ENCODE measurements around the gene PIP4K2C. TPM values are rescaled to one million over a fixed set of nuclear protein-coding genes. Genes with fewer than 3 reads are reported as not detected.

PIP4K2C gene
- total RNA-seq, 1 donor from 2014 or later, result 19.7 TPM

DNA sequence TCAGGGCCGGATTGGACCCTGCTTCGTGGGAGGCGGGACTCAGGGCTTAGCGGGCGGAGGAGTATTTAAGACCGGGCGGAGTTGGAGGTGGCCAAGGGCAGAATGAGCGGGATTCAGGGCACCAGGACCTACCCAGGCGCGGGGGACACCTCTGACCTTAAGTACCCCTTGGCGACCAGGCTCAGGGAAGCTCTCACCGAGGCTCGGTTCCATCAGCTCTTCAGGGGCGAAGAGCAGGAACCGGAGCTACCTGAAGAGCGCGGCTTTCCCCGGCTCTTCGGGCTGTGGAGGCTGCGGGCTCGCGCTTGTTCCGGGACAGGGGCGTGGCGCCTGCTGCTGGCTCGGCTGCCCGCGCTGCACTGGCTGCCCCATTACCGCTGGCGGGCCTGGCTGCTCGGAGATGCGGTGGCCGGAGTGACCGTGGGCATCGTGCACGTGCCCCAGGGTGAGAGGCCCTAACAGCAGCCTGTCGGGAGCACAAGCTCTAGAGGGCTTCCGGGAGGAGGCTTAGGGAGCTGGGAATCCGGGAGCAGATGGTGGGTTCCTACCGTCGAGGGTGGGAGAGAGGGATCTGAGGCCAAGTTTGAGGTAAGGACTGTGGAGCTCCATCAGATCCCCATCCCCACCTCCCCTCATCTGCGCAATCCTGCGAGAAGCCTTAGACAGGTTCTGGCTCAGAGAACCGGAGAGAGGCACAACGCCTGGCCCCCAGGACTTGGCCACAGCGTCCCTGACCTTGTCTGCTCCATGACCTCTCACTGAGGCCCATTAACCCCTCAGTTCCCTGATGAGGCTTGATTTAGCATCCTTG, 28.6 kb downstream of the PIP4K2C start:
- intact Hi-C loops (cut with micrococcal nuclease), result loop anchor here (2.0 to 5.0 kb wide), 4 partner anchors 73 to 157 kb away; partner anchors contain the start of genes ARHGAP9 and DCTN2

DNA sequence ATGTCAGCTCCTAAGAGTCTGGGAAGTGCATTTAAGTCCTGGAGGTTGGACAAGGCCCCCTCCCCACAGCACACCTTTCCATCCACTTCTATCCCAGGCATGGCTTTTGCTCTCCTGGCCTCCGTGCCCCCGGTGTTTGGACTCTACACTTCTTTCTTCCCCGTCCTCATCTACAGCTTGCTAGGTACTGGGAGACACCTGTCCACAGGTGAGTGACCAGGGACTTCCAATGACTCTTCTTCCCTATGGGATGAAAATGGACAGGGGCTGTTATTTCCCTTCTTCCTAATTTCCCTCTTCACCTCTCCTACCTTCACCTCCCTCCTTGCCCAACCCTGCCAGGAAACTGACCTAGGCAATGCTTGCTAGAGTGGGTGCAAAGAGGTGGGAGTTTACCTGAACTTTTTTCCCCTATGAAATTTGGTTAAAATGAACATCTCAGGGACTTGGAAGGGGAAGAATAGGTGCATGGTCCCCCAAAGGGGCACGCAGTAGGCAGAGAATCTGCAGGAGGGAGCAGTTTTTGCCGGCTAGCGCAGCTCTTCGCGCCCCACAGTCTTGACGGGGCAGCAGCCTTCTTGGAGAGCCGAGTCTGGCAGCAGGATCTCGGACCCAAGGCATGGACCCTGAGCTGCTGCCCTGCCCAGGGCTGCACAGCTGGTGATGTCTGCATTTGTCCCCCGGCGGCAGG, 29.4 kb downstream of the PIP4K2C start:
- intact Hi-C loops (cut with micrococcal nuclease), result loop anchor here (2.0 to 5.0 kb wide), 4 partner anchors 74 to 158 kb away; partner anchors contain the start of genes ARHGAP9 and DCTN2

DNA sequence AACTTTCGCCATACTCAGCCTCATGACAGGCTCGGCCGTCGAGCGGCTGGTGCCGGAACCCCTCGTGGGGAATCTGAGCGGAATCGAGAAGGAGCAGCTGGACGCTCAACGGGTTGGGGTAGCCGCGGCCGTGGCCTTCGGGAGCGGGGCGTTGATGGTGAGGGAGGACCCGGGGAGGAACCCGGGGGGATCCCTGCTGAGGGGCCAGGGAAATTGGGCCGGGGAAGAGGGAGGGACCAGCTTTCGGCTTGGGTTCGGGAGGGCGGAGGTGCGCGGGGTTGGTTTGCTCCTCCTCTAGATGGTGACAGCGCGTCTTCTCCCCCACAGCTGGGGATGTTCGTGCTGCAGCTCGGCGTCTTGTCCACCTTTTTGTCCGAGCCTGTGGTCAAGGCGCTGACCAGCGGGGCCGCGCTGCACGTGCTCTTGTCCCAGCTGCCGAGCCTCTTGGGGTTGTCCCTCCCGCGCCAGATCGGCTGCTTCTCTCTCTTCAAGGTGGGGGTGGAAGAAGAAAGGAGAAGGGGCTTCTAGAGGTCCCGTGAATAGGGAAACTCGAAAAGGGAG, 30.0 kb downstream of the PIP4K2C start:
- intact Hi-C loops (cut with micrococcal nuclease), result loop anchor here (1.0 to 5.0 kb wide), 5 partner anchors 38 to 159 kb away; partner anchors contain the start of genes ARHGAP9 and DCTN2

DNA sequence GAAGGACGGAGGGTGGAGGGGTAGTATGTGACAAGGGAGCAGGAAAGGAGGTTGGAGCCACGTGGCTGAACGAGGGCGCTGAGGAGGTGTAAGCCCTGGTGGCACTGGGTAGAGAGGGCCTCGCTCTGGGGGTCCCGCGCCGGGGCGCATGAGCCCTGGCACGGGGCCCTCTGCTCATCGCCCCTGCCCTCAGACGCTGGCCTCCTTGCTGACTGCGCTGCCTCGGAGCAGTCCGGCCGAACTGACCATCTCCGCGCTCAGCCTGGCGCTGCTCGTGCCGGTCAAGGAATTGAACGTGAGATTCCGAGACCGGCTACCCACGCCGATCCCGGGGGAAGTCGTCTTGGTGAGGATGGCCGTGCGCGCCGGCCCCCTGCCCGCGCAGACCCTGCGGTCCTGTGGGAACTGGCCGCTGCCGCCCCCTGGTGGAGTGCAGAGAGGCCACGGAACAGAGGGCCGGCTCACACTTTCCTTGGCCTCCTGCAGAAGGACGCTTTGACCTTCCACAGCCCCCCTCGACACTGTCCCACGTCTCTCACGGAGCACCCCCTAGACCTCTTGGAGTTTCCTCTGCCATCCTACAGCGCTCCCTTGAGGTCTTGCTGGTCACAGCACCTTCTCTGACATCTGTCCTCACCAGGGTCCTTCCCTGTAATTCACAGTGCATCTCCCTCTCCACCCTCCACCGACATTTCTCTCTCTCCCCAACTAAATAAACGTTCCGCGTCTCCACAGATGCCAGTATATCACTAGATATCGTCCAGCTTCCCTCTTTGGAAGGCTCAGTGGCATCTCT, 30.7 kb downstream of the PIP4K2C start:
- intact Hi-C loops (cut with micrococcal nuclease), result loop anchor here (1.0 to 5.0 kb wide), 5 partner anchors 38 to 159 kb away; partner anchors contain the start of genes ARHGAP9 and DCTN2

DNA sequence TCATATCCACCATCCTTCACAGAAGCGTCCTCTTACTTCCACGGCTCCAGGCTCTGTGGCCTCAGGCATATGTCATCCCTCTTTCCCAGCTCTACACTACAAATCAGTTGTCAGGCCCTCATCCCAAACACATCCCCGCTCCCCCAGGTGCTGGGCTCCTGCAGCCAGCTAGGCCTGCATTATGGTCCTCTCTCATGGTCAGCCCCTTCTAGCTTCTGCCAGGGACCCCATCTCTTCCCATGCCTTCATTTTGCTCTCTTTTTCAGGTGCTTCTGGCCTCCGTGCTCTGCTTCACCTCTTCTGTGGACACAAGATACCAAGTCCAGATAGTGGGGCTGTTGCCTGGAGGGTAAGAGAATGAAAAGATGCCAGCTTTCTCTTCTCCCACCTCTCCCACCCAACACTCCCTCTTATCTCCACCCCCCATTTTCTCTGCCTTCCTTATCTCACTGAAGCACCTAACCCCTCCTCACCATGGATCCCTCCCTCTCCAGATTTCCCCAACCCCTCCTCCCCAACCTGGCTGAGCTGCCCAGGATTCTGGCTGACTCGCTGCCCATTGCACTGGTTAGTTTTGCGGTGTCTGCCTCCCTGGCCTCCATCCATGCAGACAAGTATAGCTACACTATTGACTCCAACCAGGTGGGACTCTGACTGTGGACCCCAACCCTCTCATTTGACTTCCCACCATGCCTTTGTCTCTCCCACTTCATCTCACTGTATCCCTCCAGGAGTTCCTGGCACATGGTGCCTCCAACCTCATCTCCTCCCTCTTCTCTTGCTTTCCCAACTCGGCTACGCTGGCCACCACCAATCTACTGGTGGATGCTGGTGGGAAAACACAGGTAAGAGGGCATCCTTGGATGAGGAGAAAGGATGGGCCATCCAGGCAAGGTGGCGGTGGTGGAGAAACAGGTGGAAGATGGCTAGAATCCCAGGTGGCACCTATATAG, 31.6 kb downstream of the PIP4K2C start:
- intact Hi-C loops (cut with micrococcal nuclease), result loop anchor here (5.0 kb wide), 3 partner anchors 120 to 160 kb away; partner anchors contain the start of gene ARHGAP9

DNA sequence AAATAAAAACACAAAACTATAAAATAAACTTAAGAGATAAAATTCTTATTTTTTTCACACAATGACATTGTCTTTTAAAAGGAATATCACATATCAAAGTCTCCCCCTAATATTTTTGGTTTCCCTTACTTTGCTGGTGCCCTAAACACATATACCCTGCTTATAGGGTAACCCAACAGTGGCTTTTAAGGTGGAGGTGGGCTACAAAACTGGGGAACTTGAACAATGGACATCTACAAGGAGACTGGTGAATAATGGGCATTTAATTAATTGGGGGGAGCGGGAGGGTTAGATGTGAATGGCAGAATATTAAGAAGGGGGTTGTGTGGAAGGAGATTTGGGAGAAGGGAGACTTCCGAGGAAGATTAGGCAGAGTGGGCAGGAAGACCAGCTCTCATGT, 32.4 kb downstream of the PIP4K2C start:
- intact Hi-C loops (cut with micrococcal nuclease), result loop anchor here (5.0 kb wide), 3 partner anchors 119 to 161 kb away; partner anchors contain the start of gene ARHGAP9

DNA sequence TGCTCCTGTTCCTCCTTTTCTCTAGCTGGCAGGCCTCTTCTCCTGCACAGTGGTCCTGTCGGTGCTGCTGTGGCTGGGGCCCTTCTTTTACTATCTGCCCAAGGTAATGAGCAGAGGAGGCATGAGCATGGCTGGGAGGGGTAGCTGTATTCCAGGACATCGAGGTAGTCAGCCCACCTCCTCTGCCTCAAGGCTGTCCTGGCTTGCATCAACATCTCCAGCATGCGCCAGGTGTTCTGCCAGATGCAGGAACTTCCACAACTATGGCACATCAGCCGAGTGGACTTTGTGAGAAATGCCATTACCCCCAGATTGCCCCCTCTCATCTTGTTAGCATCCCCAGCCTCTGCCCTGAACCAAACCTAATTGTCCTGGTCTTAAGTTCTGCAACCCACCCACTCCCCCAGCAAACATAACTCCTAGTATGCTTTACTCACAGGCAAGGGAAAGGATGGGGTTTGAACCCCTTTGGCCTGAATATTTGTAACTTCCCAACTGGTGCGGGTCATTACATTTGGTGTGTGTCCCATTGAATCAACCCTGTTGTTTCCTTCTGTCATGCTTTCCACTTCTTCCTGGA, 32.9 kb downstream of the PIP4K2C start:
- intact Hi-C loops (cut with micrococcal nuclease), result loop anchor here (5.0 kb wide), 3 partner anchors 118 to 162 kb away; partner anchors contain the start of gene ARHGAP9

DNA sequence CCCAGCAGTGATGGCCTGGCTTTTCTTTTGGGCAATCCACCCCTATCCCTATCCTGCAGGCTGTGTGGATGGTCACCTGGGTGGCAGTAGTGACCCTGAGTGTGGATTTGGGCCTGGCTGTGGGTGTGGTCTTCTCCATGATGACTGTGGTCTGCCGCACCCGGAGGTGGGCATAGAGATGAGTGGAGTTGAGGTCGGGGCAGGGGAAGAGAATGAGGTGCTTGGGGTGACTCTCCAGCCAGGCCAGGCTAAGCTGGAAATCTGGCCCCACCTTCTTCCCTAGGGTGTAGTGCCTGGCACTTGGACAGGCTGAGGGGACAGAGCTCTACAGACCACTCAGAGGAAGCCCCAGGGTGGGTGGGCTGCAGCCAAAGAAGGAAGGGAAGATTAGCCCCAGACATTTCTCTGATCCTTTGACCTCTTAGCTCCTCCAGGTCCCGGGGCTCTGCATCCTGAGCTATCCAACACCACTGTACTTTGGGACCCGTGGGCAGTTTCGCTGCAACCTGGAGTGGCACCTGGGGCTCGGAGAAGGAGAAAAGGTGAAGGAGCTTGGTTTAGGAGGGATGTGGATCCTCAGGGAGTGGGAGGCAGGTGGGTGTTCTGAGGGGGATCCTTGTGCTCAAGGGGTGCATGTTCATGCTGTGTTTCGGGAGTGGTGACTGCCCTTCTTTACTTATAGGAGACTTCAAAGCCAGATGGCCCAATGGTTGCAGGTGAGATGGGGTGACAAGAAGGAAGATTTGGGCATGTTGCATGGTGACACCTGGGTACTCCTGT, 33.6 kb downstream of the PIP4K2C start:
- intact Hi-C loops (cut with micrococcal nuclease), result loop anchor here (5.0 kb wide), 3 partner anchors 118 to 162 kb away; partner anchors contain the start of gene ARHGAP9

DNA sequence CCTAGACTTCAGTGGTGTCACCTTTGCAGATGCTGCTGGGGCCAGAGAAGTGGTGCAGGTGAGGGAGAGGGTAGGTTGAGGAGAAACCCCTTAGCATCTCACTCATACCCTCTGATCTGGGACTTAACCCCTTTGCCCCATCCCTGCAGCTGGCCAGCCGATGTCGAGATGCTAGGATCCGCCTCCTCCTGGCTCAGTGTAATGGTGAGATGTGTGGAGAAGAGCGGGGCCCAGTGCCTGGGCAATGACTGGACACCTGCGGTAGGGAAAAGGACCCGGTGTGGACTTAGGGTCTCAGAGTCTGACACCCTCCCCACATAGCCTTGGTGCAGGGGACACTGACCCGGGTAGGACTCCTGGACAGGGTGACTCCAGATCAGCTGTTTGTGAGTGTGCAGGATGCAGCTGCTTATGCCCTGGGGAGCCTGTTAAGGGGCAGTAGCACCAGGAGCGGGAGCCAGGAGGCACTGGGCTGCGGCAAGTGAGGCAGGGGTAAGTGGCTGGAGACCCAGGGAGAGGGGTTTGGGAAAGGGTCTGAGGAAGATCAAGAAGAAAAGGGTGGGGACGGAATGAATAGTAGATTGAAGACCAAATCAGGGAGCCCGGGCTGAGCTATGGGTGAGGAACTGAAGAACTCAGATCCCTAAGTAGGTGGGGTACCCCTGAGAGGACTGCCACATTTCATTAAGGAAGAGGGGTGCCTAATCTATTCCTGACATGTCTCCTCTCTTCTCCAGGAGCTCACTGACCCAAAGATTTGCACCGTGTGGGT, 34.5 kb downstream of the PIP4K2C start:
- intact Hi-C loops (cut with micrococcal nuclease), result no loop called here

DNA sequence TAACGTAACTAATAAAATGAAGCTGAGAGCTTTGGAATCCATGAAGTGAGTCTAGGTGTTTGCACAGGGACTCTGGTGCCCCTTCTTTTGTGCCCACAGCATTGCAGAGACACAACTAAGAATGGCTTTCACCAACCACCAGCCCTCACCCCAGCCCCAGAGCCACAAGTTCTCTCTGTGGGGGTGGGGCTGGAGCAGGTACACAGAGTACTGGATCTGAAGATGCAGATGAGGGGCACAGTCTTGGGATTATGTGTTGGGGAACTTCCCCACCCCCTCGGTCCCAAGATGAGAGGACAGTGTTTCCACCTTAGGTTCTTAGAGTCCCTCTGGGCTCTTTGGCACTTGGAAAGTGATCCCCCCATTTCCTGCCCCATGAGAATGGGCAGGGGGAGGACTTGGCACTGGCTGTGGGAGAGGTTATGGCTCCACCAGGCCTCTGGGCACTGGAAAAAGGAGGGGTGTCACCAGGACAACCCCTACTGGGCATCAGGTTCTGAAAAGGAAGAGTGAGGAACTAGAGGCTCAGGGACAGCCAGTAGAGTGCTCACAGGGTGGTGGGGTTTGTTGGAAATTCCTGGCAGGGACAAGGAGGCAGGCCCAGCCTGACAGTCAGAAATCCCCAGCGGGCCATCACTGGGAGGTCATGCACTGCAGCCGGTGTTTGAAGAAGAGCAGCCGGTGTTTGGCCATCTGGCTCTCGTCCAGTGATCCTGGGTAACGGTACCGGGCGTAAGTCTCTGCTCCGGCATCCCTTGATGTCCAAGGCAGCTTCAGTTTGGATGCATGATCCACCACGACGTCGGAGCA, 35.3 kb downstream of the PIP4K2C start:
- intact Hi-C loops (cut with micrococcal nuclease), result no loop called here

DNA sequence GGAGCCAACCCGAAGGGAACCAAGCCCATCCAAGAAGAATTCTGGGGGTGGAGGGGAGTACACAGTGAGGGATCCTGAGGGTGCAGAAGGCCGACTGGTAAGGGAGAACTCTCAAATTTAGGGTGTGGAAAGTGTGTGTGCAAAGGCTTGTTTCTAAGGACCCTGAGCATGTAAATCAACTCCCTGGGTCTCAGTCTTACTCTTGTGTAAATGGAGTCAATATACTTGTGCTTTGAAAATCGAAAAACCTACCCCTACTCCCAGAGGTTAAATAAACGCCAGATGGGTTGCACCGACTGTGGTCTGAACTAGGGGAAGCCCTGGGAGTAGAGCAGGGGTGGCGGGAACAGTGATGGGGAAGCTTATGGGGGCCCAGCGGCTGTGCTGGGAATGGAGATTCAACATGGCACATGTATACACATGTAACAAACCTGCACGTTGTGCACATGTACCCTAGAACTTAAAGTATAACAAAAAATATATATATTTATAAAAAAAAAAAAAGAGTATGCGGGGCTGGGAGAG, 36.0 kb downstream of the PIP4K2C start:
- intact Hi-C loops (cut with micrococcal nuclease), result no loop called here

DNA sequence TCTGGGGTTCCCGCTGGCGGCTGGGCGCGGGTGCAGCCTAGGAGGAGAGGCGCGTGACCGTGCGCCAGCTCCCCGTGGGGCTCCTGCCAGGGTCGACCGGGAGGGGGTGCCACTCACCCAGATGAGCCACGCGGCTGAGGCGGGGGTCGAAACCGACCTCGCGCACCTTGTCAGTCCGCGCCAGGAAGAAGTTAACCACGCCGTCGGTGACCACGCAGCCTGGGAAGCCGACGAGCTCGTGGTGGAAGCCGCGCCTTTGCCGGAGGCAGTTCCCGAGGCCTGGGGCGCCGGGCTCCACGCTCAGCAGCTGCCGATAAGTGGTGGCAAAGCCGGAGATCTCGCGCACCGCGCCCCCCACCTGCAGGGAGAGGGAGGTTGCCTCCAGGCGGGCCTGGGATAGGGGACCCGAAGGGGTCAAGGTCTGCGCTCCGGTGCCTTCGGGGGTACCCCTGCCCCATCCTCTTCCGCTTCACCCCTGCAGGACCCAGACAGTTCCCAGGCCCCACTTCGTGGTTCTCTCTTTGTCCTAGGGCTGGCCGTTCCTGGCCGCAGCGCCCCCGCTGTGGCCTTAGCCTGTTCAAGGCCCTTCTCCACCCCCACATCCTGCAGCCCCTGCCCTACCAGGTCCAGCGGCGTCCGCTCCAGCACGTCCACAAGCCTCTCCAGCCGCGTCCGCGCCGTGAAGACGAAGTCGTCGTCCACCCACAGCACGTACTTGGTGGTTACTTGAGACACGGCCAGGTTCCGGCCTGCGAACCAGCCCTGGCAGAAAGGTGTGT, 36.7 kb downstream of the PIP4K2C start:
- intact Hi-C loops (cut with micrococcal nuclease), result no loop called here

DNA sequence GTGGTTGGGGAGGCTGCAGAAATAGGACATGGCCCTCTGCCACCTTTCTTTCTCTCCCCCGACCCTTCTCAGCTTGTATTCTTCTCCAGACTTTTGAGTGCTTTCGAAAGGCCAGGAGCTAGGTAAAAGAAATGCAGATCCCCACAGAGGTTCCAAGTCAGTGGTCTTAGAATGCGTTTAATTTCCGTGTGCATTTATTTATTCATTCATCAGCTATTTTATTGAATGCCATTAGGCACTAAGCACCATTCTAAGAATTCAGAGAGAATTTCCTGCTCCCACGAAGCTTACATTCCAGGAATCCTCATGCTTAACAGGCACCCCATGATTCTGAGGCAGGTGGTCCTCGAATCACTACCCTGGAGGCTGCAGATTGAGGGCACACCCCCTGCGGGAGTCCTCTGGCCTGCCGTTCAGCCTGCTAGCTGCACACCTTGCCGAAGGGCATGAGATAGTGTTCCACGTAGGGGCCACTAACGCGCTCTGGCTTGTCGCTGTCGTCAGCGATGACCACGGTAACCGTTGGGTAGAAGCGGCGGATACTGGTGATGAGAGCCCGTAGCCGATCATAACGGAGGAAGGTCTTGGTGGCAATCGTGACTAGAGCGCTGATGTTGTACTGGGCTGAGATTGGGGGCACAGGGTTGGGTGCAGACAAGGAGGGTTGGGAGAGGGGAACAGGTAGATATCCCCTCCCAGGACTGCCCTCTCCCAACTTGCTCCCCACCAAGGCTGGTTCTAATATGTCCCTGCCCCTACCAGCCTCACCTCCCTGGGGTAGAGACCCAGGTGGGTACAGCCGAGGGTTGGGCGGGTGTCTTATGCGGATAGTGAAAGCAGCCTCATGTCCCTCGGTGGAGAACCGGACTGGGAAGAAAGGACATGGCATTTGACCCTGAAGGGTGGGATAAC, 37.5 kb downstream of the PIP4K2C start:
- intact Hi-C loops (cut with micrococcal nuclease), result no loop called here

DNA sequence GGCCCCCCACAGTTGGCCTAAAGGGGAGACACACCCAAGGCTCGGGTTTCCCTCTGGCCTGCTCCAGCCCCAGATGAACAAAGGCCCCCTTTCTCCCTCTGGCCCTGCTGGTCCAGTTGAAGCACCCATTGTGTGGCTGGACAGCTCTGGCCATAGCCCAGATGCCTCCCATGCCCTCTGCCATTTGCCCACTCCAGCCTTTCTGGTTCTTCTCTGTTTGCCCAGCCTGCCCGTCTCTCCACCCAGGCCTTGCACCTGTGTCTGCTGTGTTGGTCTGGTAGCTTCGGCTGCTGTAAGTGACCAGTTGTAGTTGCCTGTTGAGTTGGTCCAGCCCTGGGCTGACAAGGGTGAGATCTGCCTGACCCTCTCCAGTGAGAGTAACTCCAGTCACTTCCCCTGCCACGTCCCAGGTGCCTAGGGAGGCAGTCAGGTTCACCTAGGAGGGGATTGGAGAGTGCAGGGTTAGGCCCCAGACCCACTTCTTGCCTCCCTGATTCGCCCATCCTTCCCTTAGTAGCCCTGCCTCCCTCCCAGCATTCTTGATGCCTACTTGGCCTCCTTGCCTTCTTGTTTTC, 39.0 kb downstream of the PIP4K2C start:
- intact Hi-C loops (cut with micrococcal nuclease), result loop anchor here (5.0 kb wide), 1 partner anchor 62 kb away; the partner anchor contains the start of gene OS9

Data from T-helper 2 cell treated with Interferon-gamma antibody and Interleukin-4, amounts not matched to agents 100 ng/mL and 5 ng/mL, for 36 hours (primary cell).